Thoracic aorta (tissue), 2 donors: ENCODE data around the gene OR14A16. TPM values are rescaled to one million over a fixed set of nuclear protein-coding genes. Genes with fewer than 3 reads are reported as not detected.

ENCODE experiments used
- ATAC-seq: fragments of 150-250 bp; one replicate; pipeline ENCODE4 v1.8.0; 2017; ENCODE audit warnings: low read depth; ENCODE audit not compliant: insufficient number of reproducible peaks, low FRiP score
- DNase-seq: peaks from one replicate; pipeline ENCODE4 v3.0.0-alpha.2; 2020; ENCODE audit warnings: low spot score
- H3K27ac ChIP-seq, 2 donors: fragments of 200-600 bp; sonication (generic); 1 replicate in 1 of 2; 2 replicates in 1 of 2; pipeline ENCODE4 v1.5.1; 2016; ENCODE audit warnings: mild to moderate bottlenecking in 2 of 2, moderate library complexity in 2 of 2
- H3K27me3 ChIP-seq: fragments of 200-600 bp; sonication (generic); replicated peaks from 2 replicates; pipeline ENCODE4 v1.6.0; 2016; ENCODE audit warnings: mild to moderate bottlenecking; ENCODE audit not compliant: insufficient read depth
- H3K36me3 ChIP-seq: fragments of 200-600 bp; sonication (generic); one replicate; pipeline ENCODE4 v1.5.1; 2016
- H3K4me1 ChIP-seq, 2 donors: fragments of 200-600 bp; sonication (generic); 1 replicate in 1 of 2; 2 replicates in 1 of 2; pipeline versions ENCODE4 v1.5.1 to v1.6.0; 2016; ENCODE audit warnings: low read depth in 2 of 2, mild to moderate bottlenecking in 1 of 2; ENCODE audit not compliant: control insufficient read depth in 1 of 2
- H3K4me3 ChIP-seq: fragments of 200-600 bp; sonication (generic); 2 replicates; pipeline ENCODE4 v1.5.1; 2016; ENCODE audit warnings: mild to moderate bottlenecking
- H3K9me3 ChIP-seq: fragments of 200-600 bp; sonication (generic); 2 replicates; pipeline ENCODE4 v1.5.1; 2016
- CTCF ChIP-seq: fragments of 200-600 bp; sonication (generic); IDR thresholded peaks from one replicate; pipeline ENCODE4 v1.5.1; 2019; ENCODE audit warnings: antibody characterized with exemption
- total RNA-seq, 2 donors: library from RNA; depleted of rRNA; stranded (reverse); fragments of >200 nt; gene quantifications; one replicate each; pipeline versions ENCODE4 v1.1.0 to v1.2.3, GENCODE V29; 2016

Gene OR14A16
- total RNA-seq, 2 donors from 2014 or later = not detected

GRCh38 chr1:247845693-247846017, 21.7 kb upstream of the OR14A16 start:
- H3K4me1 ChIP-seq = no peaks in the 10 kb centered on the region
- H3K9me3 ChIP-seq = no peaks in the 10 kb centered on the region
- H3K4me3 ChIP-seq = no peak overlapping the region
- H3K36me3 ChIP-seq = no peaks in the 10 kb centered on the region
- no peak for TF ChIP-seq CTCF
- no peaks in the 10 kb centered on the region for H3K27me3 ChIP-seq
- ATAC-seq = no peak
- DNase-seq = no peak
- no peak overlapping the region for H3K27ac ChIP-seq

GRCh38 chr1:247845011-247845692, 21.2 kb upstream of the OR14A16 start:
- Histone ChIP-seq H3K9me3 (no peaks in the 10 kb centered on the region), H3K27ac (no peak overlapping the region), H3K4me1 (no peaks in the 10 kb centered on the region), H3K27me3 (no peaks in the 10 kb centered on the region), H3K36me3 (no peaks in the 10 kb centered on the region), H3K4me3 (no peak overlapping the region)
- DNase-seq (no peak), ATAC-seq (no peak)
- TF ChIP-seq CTCF = no peak

- no peak overlapping the region for H3K27ac ChIP-seq
- no peak for TF ChIP-seq CTCF
- no peak for ATAC-seq
Observed at GRCh38 chr1:247843411-247843810, 19.5 kb upstream of the OR14A16 start.

GRCh38 chr1:247841796-247842195, 17.9 kb upstream of the OR14A16 start, which contains the start of gene OR11L1:
Gene OR11L1, minus strand, starts transcription at chr1:247841896. Its CDS starts 0 bp downstream, at chr1:247841896.
- ATAC-seq = no peak
- Histone ChIP-seq H3K9me3 (no peaks in the 10 kb centered on the region), H3K4me1 (no peaks in the 10 kb centered on the region), H3K36me3 (no peaks in the 10 kb centered on the region), H3K27me3 (no peaks in the 10 kb centered on the region), H3K4me3 (no peak within 1 kb of the TSS), H3K27ac (no peak within 1 kb of the TSS)
- DNase-seq = no peak
- TF ChIP-seq CTCF = no peak

More at GRCh38 chr1:247843411-247843810, 19.5 kb upstream of the OR14A16 start:
- no peaks in the 10 kb centered on the region for H3K4me1 ChIP-seq
- no peaks in the 10 kb centered on the region for H3K9me3 ChIP-seq
- H3K4me3 ChIP-seq = no peak overlapping the region
- no peaks in the 10 kb centered on the region for H3K27me3 ChIP-seq
- no peak for DNase-seq
- no peaks in the 10 kb centered on the region for H3K36me3 ChIP-seq

- no peaks in the 10 kb centered on the region for H3K27me3 ChIP-seq
- no peaks in the 10 kb centered on the region for H3K9me3 ChIP-seq
- TF ChIP-seq CTCF = no peak
- no peaks in the 10 kb centered on the region for H3K36me3 ChIP-seq
- H3K27ac ChIP-seq = no peak overlapping the region
- no peaks in the 10 kb centered on the region for H3K4me1 ChIP-seq
- no peak for ATAC-seq
- H3K4me3 ChIP-seq = no peak overlapping the region
- DNase-seq = no peak
Observed at GRCh38 chr1:247840818-247841217, 16.9 kb upstream of the OR14A16 start.
